LoVo (cell line): ENCODE measurements around the gene NRXN3.

Experiments used
- DNase-seq: peaks from one replicate; pipeline ENCODE4 v3.0.0-alpha.2; 2016; ENCODE audit warnings: low spot score

NRXN3 gene

GRCh38 chr14:78637489-78637888, 467.3 kb downstream of the NRXN3 start:
- no peak for DNase-seq

GRCh38 chr14:78637908-78638475, 467.8 kb downstream of the NRXN3 start:
- no peak for DNase-seq

DNA sequence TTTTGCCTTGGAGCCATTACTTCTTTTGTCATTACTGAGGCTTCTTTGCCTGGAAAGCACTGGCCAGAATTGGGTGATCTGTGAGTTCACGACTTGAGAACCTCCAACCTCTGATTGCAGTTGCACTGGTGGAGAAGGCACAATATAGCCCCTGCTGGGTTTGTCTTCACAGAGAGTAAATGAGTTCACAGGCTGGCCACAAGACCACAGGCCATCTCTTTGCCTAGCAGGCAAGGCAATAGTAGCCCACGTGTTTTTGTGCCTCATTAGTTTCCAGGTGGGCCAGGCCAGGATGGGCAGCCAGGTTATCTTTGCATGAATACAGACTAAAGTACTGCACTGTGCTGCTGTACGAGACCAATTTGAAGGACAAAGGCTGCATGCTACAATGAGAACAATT, 468.8 kb downstream of the NRXN3 start:
- DNase-seq, result no peak

GRCh38 chr14:78644824-78645559, 474.8 kb downstream of the NRXN3 start:
- DNase-seq, result no peak

GRCh38 chr14:78652727-78653126, 482.6 kb downstream of the NRXN3 start:
- no peak for DNase-seq

DNA sequence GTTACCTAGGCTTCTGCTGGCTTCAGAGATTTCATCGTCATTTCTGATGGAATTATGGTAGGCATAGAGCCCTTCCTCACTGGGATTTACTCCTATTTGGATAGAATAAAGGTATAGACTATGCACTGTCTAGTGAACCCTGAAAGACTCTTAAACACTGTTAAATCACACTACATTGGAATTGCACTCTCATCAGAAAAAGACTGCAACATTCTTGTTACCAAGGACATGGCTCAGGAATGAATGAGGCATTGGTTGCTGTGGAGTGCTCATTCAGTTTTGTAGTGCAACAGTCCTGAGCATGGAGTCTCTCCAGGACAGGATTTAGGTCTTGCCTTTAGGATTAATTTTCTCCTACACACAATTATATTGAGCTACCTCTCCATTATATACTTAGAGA, 483.0 kb downstream of the NRXN3 start:
- DNase-seq, result no peak

DNA sequence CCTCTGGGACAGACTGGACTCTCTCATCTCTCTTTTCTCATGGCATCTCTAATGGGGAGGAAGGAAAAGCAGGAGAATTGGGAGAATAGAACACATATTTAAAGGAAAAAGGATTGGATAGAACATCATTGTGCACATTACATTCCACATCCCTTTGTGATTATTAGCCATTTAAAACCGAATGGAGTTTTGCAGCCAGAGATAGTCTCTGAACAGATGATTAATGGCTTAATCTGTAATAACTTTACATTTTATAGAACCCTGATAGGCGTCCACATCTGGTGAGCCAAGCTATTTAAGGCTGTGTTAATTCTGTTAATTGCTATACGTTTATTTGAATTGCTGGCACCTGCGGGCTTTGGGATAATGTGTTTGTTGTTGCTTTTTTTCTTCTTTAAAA, 487.3 kb downstream of the NRXN3 start:
- no peak for DNase-seq

DNA sequence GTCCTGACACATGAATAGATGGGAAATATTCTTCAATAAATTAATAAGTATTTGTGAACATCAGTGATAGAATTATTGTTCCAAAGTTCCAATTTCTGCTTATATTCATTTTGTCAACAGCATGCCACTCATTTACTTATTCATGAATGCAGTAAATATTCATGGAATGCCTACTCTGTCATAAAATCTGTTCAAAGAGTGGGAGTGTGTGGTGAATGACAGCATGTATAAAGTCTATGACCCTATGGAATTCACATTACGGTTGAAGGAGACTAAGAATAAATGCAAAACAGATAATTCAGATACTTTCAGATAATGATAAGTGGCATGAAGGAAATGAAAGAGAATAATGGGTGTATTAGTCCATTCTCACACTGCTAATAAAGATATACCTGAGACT, 494.7 kb downstream of the NRXN3 start:
- DNase-seq, result no peak

GRCh38 chr14:78666336-78667056, 496.3 kb downstream of the NRXN3 start:
- DNase-seq, result no peak

GRCh38 chr14:78667141-78667540, 497.0 kb downstream of the NRXN3 start:
- no peak for DNase-seq

DNA sequence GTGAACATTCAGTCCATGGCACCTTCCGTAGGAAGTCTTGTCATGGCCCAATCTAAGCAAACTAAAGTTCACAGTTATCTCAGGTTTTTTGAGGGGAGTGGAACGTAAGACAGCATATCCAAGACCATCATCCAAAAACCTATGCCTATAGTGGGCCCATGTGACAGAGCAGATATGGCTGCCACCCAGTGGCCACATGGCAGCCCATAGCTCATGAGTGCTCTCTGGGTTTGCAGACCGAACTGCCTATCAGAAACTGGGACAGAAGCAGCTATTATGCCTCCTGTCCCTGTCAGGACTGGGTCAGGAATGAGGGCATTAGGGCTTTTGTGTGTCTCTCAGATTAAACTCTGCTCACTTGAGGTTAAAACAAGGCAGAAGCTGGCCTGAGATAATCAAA, 503.7 kb downstream of the NRXN3 start:
- no peak for DNase-seq

- DNase-seq, result no peak
These were observed 504.6 kb downstream of the NRXN3 start for GRCh38 chr14:78674820-78675219.

- DNase-seq, result no peak
These were observed 513.0 kb downstream of the NRXN3 start for GRCh38 chr14:78683206-78683605.

DNA sequence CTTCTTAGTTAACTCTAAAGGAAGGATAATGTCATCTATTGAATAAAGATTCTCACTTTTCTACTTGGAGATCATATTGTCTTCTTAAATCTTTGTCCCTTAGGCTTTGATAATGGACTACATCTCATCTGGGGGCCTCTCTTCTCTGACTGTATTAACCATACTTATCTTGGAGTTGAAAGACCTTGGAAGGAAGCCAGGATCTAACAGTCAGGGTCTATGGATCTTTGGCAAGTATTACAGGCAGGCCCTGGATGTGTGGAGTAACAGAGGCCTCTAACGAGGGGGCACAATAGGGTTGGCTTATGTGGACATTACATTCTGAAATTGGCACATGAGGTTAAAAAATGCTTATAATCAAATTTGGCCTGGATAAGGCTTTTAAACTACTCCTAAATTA, 513.8 kb downstream of the NRXN3 start:
- no peak for DNase-seq

GRCh38 chr14:78688503-78688902, 518.3 kb downstream of the NRXN3 start:
- DNase-seq, result no peak

DNA sequence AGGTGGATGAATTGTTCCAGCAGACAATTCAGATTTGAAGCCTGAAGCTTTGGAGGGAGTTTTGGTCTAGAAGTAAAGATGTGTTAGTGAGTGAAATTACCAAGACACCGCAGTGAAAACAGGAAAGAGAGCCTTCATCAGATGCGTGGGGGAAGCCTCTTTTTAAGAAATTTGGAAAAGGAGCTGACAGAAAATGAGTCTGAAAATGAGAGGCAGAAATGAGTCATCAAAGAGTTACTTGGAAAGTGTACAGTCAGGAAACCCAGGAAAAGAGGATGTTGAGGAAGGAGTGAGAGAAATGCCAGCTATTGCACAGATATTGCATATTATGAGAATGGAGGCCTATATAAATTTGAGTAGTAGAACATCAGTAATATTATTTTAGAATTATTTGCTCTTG, 520.7 kb downstream of the NRXN3 start:
- DNase-seq, result no peak

DNA sequence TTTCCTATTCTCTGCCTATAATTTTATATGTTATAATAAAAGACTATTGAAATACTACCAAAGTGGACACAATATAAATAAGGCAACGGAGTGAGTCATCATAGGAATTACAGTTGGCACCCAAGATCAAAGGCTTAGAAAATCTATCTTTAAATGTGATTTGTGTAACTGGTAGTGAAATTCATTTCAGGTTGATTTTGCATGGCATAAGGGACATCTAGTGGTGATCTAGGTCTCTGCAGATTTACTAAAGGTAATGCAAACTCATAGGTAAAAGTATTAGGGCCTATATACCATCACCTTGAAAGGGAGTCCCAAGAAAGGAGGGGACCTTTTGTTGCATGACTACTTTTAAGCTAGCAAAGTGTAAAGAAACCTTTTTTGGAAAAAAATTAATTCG, 527.2 kb downstream of the NRXN3 start:
- DNase-seq, result peak; percentile 25

GRCh38 chr14:78698991-78699390, 528.8 kb downstream of the NRXN3 start:
- no peak for DNase-seq

DNA sequence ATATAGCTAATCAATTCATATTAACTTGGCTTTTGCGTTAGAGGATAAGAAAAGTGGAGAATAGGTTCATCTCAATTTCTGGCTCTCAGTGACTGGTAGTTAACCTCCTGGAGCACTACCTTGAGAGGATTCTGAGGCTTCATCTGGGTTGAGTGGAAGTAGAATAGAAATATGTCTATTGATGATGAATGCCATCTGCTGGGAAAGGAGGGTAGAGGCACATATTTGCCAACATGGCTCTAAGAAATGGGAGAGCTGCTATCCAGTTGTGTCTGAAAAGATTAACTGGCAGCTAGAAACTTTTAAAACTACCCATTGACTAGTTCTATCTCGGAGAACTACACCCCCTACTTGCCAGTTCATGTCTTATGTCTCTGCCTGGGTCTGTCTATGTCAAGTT, 530.1 kb downstream of the NRXN3 start:
- no peak for DNase-seq

GRCh38 chr14:78701246-78701645, 531.1 kb downstream of the NRXN3 start:
- no peak for DNase-seq

GRCh38 chr14:78704965-78705364, 534.8 kb downstream of the NRXN3 start:
- no peak for DNase-seq

GRCh38 chr14:78705989-78706388, 535.8 kb downstream of the NRXN3 start:
- DNase-seq, result no peak

- no peak for DNase-seq
These were observed 539.8 kb downstream of the NRXN3 start for GRCh38 chr14:78709795-78710557.
